GM18507 (cell line): ENCODE data around the gene CHI3L1.

ENCODE experiments used
- DNase-seq: peaks from one replicate; pipeline ENCODE4 v3.0.0; 2011; ENCODE audit warnings: low read depth; ENCODE audit not compliant: insufficient read length; ENCODE audit errors: extremely low spot score
- FAIRE-seq: peaks from 2 replicates; lab custom pipeline; 2011; peaks lifted over from hg19 to GRCh38; lab: Jason Lieb, UNC

CHI3L1 gene

DNA sequence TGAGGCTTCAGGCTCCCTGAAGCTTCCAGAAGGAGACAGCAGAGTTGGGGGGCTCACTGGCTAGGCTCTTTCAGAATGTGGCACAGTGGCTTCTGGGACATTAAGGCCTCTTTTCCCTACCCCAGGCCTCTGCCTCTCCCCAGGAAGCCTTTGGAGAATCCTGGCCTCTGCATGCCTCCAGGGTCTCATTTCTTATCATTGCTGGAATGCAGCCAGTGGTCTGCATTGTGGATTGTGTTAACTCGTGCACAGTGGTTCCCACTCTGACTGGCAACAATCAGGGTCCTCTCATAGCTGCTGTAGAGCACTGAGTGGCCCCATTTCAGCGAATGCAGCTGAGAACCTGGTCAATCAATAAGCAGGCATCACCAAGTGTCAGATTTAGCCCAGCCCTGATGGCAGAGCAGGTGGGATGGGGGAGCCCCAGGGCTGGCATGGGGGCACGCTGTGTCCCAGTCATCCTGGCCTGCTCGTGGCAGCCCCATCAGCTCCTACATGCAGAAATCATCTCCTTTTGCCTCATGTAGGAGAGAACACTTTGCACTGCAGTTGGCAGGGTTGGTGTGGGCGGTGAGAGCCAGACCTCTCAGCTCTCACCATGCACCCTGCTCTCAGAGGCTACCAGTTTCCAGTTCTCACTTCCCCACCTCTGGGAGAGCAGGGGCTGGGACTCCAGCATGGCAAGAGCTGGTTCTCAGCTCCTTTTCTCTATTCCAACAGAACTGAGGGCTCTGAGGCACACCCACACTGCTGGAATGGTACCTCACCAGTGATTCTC is 45.6 kb downstream of the CHI3L1 start:
- FAIRE-seq (no peak), DNase-seq (no peak)

DNA sequence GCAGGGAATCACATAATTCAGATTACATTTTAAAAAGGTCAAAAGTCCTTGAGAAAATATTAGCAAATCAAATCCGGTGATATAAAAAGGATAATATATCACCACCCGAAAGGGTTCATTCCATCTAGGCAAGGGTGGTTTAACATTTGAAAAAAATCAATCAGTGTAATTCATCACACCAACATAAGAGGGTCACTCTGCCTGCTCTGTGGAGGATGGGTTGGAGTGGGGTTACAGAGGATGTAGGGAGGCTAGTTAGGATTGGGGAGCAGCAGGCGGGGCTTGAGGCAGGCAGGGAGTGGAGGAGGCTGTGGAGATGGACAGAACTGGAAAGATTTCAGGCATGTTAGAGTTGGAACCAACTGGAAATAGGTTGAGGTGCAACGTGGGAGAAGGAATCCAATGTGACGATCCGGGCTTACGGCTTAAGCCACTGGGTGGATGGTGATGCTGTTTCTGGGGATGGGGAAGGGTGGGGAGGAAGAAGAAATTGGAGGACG is 46.5 kb downstream of the CHI3L1 start:
- DNase-seq (no peak), FAIRE-seq (no peak)

DNA sequence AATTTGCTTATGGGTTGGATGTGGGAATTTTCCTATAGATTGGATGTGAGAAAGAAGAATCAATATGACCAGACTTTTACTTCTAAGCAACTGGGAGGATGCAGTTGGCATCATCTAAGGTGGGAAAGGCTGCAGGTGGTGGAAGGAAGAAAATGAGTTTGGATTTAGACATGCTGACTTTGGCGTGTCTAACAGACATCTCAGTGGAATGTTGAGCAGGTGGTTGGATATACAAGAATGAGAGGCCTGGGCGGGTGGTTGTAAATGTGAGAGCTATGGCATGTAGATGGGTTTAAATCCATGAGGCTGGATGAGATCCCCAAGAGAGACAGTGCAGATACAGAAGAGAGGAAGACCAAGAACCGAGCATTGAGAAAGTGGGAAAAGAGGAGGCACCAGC is 48.4 kb downstream of the CHI3L1 start:
- FAIRE-seq (no peak), DNase-seq (no peak)

DNA sequence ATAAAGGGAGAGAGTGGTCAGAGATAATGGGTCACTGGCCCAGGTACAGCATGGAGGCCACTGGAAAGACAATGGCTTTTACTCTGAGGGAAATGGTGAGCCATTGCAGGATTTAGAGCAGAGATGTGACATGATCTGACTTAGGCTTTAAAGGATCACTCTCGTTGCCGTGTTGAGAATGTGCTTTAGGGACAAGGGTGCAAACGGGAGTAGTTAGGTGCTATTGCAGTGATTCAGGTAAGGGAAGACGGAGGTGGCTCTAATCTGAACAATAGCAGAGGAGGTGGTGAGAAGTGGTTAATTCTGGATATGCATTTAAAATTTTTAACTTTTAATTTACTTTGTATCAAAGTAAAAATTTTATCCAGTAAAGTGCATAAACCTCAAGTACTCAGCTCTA is 49.2 kb downstream of the CHI3L1 start:
- no peak for DNase-seq
- no peak for FAIRE-seq

DNA sequence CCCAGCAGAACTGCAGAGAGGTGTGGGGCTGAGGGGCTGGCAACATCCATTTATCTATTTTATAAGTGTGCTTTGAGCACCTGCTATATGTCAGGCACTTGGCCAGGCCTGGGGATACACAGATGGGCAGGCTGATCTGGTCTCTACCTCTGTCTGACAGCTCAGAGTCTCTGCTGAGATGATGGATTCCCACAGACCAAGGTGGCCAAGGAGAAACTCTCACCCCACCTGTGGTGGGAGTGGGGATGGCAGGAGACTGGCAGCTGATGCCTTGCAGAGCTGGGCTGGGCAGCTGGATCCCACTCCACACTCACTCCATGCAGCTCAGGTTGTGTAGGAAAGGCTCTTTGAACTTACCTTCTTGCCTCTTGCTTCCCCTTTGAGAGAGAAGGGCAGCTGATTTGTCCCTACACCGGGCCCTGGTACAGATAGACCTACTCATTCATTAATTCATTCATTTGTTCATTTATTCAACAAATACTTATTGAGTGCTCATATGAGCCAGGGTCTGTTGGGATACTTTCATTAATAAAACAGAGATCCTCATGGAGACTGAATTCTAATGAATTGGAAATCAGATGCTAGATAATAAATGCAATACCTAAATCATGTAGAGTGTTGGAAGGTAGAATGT is 50.0 kb downstream of the CHI3L1 start:
- DNase-seq: no peak
- FAIRE-seq: no peak

DNA sequence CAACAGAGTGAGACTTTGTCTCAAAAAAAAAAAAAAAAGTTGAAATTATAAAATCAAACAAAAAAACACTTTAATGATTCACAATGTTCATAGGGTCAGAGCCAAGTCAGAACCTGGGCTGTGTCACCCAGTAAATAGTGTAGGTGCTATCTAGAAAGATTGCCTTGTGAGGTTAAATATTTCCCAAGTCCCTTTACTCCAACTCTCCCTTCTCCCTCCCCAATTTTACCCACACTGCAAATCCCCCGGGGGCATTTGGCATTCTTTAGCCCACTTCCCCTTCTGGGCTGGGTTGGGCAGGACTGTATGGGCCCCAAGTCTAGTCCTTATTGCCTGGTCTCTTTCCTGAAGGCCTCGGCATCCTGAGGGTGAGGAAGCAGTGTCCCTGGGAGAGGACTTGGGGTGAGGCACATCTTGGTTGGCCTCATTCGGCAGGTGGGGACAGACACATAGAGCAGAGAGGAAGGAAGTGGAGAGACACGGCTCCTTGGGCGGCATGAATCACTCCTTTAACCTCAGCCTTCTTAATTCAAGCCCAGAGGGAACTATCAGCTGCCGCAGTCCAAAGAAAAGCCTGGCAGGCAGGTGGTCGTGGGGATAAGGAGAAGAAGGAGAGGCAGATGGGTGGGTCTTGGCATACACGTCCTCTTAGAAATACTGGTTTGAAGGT is 50.7 kb downstream of the CHI3L1 start:
- no peak for DNase-seq
- FAIRE-seq: no peak

DNA sequence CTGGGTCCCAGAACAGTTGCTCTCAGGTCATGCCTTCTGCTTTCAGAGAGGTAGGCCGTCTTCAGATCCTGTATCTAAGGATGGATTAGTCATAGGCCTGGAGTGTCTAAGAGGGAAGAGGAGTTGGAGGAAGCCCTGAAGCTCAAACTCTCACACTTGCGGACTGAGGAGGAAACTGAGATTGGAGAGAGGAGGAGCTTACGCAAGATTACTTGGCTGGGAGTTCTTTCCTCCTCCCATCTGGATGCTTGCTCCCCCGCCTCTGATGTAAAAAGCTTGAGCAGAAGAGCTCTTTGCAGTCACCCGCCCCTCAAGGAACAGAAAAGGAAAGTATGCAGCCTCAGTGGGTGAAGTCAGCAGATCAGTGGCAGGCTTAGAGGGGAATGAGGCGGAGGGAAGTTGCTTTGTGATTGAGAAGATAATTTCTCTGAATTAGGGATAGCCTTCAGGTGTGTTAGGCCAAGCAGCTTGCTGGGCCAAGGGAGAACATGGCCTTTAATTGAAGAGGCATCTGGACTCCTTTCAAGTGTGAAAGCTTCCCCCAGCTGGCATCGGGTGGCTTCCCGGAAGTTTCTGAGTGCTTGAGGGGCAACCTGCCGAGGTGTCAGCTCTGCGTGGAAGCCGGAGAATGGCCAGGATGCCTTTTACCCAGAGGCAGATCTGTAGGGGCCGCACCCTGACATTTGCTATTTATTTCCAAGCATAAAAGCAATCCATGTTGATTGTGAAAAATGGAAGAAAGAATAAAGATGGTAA is 52.4 kb downstream of the CHI3L1 start:
- DNase-seq (no peak), FAIRE-seq (no peak)

DNA sequence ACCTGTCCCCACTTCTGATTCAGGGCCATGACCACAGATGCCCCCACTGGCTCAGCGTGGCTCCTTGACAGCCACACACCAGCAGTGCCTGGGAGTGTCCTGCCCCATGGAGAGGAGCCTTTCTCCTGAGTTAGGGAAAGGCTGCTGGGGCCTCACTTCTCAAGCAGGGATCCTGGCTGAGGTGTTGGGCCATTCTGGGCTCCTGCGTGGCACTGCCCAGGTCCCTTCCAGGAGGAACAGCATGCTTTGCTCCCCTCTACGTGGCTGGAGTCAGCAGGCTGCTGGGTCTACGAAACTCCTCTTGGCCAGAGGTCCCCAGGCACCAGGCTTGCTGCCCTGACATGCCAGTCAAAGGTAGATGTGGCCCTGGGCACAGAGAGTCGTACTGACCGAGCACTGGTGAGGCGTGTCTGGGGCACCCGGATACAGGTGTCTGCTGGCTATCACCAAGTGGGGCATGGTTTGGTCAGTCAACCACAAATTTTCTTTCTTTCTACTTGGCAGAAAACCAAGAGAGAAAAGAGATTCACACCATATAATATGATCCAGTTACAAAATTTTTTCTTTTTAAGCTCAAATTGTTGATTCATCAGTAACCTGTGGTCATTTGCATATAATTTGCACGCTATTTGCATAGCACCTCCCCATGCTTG is 54.8 kb downstream of the CHI3L1 start:
- FAIRE-seq (no peak), DNase-seq (no peak)

DNA sequence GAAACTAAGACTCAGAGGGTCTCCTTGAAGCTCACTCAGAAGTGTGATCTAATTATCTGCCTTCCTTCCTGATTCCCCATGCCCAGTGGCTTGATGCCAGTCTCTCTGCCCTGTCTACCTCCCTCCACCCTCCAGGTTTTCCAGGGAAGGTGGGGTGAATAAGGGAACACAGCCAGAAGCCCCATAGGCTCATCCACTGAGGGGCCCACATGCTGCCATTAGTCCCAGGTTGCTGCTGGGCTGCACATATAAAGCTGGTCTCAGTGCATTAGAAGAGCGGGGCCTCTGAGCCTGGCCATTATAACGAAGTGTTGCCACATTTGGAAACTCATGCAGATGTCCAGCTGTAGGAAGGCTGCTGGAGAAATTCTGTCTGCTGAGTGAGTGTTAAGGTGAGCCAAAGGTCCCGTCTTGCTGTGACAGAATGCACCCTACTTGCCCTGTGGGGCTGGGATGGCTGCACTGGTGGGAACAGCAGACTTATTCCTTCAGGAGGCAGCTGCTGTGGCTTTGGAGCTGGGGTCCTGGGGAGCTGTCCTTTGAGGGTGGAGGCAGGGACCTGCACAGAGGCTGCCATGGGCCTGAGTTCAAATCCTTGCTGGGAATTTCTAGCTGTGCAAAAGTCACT is 56.0 kb downstream of the CHI3L1 start:
- DNase-seq (no peak), FAIRE-seq (no peak)

DNA sequence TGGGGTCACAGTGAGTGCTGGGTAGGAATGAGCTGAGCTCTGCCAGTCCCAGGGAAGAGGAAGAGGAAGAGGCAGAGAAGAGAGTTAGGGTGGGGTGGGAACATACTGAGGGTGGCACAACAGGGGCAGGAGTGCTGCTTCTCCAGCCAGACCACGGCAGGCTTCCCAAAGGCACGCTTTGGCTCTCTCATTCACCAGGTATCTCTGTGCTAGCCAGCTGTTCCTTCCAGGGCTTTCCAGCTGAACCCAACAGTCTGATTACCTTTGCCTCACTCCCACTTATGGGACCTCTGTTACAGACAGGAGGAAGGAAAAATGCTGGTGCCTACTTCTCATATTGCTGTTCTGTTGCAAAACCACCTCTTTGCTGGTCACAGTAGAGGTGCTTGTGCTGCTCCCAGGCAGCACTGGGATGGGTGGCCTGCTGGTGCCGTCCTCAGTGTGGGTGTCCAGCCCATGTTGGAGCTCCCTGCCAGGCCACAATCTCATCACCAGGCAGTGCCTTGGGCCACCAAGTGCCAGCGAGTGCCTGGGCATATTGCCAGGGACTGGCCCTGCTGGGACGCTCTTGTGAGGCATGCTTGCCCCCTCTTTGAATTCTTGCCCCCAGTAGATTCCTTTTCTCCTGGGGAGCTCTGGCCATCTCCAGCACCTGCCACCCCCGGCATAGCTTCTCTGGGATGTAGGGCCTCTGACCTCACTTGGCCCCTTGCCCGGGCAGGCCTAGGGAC is 56.8 kb downstream of the CHI3L1 start:
- DNase-seq: no peak
- FAIRE-seq: no peak
